G401.6 (cell line): ENCODE measurements around the gene NOC4L.

Source experiments
- FAIRE-seq: peaks from 2 replicates; lab custom pipeline; 2012; peaks lifted over from hg19 to GRCh38; lab: Jason Lieb, UNC

The NOC4L gene

DNA sequence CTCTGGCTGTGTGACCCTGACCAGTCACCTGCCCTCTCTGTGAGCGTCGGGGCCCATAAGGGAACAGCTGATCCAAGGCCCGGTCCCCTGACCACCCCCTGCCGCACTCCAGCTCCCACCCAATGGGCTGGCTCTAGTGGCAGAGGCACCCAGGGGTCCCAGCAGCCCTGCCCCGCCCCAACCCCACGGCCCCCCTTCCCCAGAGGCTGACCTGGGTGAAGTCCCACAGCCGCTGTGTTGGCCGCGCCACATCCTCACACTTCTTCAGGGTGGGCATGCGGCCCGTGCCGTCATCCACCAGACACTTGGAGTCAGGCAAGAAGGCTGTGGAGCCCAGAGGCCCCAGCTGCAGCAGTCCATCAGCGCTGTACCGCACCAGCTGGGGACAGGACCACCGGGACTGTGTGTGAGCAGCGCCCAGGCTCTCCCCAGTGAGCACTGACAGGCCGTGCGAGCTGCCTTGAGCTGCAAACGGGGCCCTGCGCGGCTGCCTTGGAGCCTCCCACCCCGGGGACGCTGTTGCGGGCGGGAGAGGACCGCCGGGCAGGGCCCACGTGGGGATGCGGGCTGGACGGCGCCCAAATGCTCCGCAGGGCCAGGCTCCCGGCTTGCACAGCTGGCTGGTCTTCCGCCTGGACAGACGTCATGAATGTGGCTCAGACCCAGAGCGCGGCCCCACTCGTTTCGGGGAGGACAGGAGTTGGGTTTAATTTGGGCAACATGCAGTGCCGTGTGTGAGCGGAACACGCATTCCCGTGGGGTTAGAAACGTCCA is 53.5 kb downstream of the NOC4L start:
- no peak for FAIRE-seq

DNA sequence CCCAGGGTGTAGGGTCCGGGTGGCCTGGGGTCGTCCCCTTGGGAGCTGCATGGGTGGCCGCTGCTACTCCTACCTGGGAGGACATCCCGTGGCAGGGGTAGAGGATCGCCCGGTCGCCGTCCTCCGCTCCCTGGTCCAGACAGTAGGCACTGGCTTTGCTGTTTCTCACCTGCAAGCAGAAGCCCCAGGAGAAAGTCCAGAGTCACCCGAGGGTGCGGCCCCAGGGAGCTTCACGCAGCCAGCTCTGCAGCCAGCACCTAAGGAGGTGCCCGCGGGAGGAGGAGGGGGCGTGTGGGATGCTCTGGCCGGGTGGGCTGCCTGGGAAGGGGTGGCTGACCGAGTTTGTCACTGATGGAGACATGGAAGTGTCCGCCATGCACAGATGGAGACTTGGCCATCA is 54.8 kb downstream of the NOC4L start:
- no peak for FAIRE-seq

DNA sequence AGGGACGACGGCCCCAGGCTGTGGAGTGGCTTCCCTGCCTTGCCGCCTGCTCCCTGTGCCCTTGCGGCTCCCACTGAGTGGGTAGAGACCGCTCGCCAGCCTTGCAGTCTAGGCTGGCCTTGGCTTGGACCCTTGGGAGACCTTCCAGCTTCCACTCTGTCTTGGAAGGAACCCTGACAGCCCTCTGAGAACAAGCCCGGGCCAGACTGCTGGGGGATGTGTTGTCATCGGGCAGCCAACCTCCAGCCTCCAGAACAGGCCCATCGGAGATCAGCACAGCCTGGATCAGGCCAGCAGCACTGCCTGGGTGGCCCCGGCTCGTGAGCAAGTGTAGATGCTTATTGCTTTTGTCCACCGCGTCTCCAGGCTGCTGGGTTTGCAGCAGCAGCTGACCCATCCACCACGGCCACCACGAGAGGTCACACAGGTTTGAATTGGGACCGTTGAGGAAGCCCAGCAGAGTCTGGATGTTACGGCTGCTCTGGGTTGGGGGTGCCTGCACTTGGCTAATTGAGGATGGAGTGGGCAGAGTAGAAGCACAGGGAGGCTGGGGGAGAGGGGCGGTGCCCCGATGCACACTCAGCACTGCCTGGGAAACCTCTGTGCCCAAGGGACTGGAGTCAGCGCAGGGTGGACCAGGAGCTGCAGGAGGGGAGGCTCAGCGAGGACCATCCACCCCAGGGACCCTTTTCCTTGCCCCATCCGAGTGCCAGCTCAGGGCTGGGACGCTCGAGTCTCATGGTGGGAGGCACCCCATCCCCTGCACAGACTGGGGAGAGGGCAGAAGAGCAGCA is 55.5 kb downstream of the NOC4L start:
- no peak for FAIRE-seq

DNA sequence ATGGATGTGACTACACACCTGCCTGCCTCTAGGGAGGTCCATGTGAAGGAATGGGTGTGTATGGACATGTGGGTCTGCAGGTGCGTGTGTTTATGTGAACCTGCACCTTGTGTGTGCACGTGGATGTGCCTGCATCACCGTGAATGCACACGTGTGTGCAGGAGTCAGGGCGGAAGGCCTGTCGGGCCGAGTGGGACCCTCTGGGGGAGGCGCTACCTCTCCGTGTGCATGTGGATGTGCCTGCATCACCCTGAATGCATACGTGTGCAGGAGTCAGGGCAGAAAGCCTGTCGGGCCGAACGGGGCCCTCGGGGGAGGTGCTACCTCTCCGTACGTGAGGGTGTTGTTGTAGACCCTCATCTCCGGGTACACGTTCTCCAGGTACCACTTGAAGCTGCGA is 56.5 kb downstream of the NOC4L start:
- no peak for FAIRE-seq

DNA sequence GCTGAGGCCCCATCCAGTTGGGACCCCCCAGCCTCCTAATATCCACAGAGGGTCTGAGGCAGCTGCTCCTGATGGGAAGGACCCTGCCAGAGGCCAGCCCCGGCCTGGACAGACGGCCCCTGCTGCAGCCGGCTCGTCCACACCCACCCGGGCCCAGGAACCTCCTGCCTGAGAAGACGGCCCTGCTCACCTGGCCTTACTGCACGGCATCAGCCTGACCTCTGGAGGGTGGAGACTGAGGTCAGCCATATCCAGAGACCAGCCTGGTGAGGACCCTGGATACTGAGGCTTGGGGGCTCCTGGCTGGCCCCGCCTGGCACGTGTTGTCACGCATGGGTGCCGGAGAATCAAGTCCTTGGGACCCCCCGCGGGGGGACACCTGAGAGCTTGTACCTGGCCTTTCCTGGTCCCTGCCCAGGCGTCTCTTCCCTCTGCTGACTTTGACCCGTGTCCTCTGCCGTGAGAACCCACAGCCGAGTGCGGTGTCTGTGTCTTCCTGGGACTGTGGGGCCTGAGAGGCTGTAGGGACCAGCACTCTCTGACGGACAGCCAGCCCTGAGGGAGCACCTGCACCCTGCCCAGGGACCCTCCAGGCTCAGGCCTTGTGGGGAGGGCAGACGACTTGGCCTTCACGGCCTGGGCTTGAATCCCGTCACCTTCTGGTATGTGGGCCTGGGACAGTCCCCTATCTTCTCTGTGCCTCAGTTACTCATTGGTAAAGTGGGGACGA is 57.3 kb downstream of the NOC4L start:
- no peak for FAIRE-seq
